GM18870 (cell line): Measurements from ENCODE around the gene ISY1.
"Not testable (repeated sequence)": the region's sequence is repeated elsewhere in the genome, so short reads cannot be mapped to it uniquely, and the experiment has no call there.

ENCODE experiments used
- ATAC-seq: cut with Tn5 transposase; IDR thresholded peaks from one replicate; pipeline ENCODE4 v1.9.1; 2021; ENCODE audit warnings: moderate library complexity; ENCODE audit not compliant: unreplicated experiment

Gene ISY1

DNA sequence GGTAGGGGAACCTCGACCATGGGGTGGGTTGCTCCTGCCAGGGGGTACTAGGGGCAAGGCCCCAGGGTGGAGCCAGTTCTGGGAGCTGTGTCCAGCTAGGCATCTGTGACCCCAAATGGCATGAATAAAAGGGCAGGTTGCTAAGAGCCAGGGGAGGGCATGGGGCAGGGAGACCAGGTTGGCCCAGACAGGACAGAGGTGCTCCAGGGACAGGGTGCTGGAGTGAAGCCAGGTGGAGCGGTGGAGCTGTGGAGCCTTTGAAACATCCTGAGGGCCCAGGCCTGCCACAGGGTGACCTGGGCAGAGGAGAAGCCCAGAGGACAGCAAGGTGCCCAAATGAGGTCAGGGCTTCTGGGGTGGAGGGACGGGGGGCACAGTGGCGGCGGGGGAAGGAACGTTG, 72.6 kb downstream of the ISY1 start:
- not testable (repeated sequence) for ATAC-seq

DNA sequence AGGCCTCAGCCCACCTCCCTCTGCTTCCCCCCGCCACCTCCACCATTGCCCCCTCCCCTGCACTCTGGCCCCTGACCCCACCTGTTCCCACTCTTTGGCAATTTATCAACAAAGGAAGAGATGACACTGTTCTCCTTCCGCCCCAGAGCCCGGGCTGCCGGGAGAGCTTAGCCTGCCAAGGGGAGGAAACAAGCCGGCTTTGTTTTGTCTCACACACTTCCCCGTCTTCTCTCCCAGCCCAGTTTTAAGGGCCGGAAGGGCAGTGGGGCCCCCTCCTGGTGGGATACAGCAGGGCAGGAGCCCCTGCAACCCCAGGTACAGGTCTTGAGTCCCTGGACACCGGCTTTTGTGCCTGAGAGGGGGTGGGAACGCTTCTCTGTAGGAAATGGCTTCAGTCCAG, 73.0 kb downstream of the ISY1 start:
- ATAC-seq, result not testable (repeated sequence)

DNA sequence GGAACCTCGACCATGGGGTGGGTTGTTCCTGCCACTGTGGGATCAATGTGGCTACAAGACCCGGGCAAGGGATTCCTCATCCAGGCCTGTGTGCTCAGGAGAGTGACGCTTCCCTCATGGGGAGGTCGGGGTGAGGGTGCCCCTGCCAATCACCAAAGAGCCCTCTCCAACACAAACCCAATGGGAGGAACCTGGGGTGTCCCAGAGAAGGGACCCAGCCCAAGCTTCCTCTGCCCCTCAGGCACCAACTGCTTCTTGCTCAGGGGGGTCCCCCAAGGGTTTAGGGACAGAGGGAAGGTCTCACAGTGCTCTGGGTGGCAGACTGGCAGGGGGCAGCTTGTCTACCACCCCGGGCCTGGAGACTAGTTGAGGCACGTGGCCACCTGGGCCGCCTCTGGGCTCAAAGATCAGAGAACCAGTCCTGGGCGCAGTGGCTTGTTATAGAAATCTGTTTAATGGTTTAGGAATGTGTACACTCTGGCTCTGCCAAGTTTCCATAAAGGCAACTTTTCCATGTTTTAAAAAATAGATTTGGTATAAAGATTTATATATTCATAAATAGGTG, 73.6 kb downstream of the ISY1 start:
- no peak for ATAC-seq

DNA sequence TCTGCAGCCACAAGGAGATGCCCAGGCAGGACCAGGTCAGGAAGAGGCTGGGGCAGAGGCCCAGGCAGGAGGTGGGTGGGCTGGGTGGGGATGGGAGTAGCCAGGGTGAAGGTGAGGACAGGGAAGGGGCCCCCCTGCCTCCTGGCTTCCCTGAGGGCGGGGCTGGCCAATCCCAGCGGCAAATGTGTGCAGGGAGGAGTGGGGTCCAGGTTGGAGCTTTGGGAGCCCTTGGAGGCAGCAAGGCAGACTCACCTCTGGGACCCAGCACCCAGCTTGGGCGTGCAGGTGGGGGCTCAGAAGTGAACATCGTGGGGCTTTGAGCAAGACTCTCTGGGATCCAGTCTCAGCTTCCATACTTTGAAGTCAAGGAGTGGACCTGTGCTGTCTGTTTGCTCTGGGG, 75.0 kb downstream of the ISY1 start:
- no peak for ATAC-seq

DNA sequence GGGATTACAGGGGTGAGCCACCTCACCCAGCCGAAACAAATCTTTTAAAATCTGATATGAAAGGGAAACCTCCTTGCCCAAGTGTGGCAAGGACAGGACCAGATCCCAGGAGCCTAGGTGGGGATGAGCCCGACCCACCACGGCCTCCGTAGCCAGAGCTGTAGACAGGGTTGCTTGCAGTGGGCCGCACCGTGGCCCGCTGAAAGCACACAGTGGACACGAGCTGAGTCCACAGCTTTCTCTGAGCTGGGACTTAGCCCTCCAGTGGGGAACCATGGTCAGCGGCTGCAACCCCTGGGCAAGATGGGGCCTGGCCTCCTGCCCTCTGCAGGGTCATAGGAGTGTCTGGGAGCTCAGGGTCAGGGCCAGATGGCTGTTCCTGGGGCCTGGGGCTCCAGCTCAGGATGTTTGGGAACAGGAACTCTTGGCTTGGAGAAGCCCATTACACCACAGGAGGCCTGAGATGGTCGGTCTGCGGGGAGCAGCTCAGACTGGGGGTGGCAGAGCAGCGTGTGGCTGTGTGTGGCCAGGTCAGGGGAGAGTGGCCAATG, 75.6 kb downstream of the ISY1 start:
- ATAC-seq, result no peak

DNA sequence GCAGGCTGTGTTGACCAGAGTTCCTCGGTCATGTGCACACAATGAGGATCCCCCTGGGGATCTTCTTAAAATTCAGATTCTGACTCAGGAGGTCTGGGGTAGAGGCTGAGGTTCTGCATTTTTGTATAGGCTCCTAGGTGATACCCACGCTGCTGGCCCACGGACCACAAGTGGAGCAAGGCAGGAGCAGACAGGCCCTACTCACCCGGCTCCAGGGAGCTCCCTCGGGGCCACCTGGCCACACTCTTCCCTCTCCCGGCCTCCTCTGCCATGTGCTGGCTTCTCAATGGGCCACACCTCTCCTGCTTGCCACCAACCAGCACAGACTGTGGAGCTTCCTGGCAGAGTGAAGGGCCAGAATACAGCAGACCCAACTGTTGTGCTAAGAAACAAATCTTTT, 76.4 kb downstream of the ISY1 start:
- ATAC-seq, result no peak

DNA sequence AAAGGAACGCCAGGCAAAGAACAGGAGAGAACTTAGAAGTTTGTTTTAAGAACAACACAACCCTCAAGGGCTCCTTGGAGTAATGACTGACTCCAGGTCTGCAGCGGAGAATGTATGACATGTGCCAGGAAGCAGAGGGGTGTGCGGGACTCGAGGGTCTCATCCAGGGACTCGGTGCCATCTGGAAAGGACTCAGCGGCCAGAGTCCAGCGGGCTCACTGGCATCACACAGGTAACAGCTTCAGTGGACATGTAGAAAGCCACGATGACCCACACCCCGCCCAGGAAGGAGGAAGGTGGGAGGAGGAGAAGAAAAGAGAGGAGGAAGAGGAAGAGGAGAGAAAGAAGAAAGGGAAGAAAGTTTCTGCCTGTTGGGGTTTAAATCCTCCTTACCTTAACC, 78.8 kb downstream of the ISY1 start:
- ATAC-seq, result no peak

DNA sequence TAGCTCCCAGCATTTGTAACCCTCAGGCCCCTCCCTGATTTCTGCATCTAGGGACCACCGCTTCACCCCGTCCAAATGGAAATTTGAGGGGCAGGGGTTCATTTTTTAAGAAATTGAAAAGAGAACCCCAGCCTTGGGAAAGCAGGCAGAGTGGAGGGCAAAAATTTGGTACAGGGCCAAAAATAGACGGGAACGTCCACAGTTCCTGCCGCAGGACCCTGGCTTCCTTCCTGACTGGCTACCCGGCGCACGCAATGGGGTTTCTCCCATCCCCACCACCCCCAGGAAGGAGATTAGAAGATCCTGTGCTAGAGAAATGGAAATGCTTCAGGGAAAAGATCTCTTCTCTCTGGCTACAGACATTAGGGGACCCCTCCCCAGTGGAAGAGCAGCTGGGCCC, 79.4 kb downstream of the ISY1 start:
- ATAC-seq, result no peak

DNA sequence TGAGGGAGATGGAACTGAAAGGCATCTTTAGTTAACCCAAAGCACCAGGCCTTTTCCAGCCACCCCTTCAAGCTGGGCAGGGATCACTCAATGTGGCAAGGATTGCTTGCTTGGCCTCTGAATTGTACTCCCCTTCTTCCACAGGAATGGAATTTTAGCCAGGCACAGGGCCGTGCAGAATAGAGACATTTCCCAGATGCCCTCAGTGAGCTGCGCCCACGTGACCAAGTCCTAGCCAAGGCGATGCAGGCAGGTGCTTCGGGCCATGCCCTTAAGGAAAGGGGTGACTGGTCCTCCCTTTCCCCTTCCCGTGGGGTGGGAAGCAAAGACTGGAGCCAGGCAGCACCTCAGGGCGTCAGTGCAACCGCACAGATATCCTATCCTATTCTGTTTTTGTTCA, 82.4 kb downstream of the ISY1 start:
- ATAC-seq, result no peak
